SK-N-SH (cell line): ENCODE measurements around the gene KCNT1.

Source experiments
- EP300 ChIP-seq, 2 experiments: IDR thresholded peaks; 2 replicates each; pipeline versions ENCODE4 v1.4.0 to v1.6.1; 2012; ENCODE audit warnings: borderline replicate concordance in 1 of 2, low read depth in 1 of 2, low read length in 1 of 2
- FOXM1 ChIP-seq: IDR thresholded peaks from 2 replicates; pipeline ENCODE4 v1.4.0; 2012; ENCODE audit warnings: low read depth, mild to moderate bottlenecking
- JUND ChIP-seq: IDR thresholded peaks from 2 replicates; pipeline ENCODE4 v1.4.0; 2012
- NFIC ChIP-seq: IDR thresholded peaks from 2 replicates; pipeline ENCODE4 v1.4.0; 2012; ENCODE audit warnings: borderline replicate concordance
- POLR2AphosphoS5 ChIP-seq: IDR thresholded peaks from 2 replicates; pipeline ENCODE4 v1.6.1; 2012; ENCODE audit warnings: low read depth, low read length
- RAD21 ChIP-seq: IDR thresholded peaks from 2 replicates; pipeline ENCODE4 v1.6.1; 2012; ENCODE audit warnings: mild to moderate bottlenecking, low read length
- TAF1 ChIP-seq: IDR thresholded peaks from 2 replicates; pipeline ENCODE4 v1.6.1; 2012; ENCODE audit warnings: low read depth, mild to moderate bottlenecking, low read length, moderate library complexity, borderline replicate concordance
- YY1 ChIP-seq: IDR thresholded peaks from 2 replicates; pipeline ENCODE4 v1.4.0; 2012; ENCODE audit warnings: low read depth, mild to moderate bottlenecking
- TF ChIP-seq, protein P1 (sequence below): IDR thresholded peaks from 2 replicates; pipeline ENCODE4 v1.4.0; 2012; ENCODE audit warnings: low read depth
- TF ChIP-seq, protein P2 (sequence below): fragments of 200-600 bp; sonication (generic); IDR thresholded peaks from 2 replicates; pipeline ENCODE4 v1.6.1; 2017; ENCODE audit warnings: antibody characterized with exemption, mild to moderate bottlenecking, moderate library complexity

DNA sequence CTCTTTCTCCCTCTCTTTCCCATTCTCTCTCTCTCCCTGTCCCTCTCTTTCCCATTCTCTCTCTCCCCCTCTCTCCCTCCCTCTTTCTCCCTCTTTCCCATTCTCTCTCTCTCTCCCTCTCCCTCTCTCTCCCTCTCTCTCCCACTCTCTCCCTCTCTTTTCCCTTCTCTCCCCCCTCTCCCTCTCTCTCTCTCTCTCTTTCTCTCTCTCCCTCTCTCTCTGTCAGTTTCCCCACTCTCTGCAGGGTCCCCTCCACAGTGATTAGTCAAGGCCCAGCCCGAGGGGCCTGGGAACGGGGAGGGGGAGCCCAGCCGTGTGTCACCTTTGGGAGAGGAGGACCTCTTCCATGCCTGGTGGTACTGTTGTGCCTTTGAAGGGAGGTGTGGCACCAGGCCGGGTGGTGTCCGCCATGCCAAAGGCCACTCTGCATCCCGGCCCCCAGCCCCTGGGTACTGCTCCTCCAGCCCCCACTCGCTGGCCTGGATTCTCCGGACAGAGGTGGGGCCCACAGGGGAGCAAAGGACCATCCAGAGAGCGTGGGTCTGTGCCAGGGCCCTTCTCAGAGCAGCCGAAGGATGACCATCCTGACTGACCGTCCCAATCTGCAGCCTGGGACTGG, 25.4 kb downstream of the KCNT1 start:
- TF ChIP-seq YY1, result no peak
- TF ChIP-seq, protein P1, sequence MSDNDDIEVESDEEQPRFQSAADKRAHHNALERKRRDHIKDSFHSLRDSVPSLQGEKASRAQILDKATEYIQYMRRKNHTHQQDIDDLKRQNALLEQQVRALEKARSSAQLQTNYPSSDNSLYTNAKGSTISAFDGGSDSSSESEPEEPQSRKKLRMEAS, result no peak
- TF ChIP-seq NFIC, result no peak
- TF ChIP-seq, protein P2, sequence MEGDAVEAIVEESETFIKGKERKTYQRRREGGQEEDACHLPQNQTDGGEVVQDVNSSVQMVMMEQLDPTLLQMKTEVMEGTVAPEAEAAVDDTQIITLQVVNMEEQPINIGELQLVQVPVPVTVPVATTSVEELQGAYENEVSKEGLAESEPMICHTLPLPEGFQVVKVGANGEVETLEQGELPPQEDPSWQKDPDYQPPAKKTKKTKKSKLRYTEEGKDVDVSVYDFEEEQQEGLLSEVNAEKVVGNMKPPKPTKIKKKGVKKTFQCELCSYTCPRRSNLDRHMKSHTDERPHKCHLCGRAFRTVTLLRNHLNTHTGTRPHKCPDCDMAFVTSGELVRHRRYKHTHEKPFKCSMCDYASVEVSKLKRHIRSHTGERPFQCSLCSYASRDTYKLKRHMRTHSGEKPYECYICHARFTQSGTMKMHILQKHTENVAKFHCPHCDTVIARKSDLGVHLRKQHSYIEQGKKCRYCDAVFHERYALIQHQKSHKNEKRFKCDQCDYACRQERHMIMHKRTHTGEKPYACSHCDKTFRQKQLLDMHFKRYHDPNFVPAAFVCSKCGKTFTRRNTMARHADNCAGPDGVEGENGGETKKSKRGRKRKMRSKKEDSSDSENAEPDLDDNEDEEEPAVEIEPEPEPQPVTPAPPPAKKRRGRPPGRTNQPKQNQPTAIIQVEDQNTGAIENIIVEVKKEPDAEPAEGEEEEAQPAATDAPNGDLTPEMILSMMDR, result no peak
- TF ChIP-seq JUND, result no peak
- no peak for TF ChIP-seq FOXM1
- no peak for TF ChIP-seq POLR2AphosphoS5
- no peak for TF ChIP-seq EP300 (IDR thresholded peaks at IDR 0.05; ENCODE audit: borderline replicate concordance in 1 of 2, low read depth in 1 of 2, low read length in 1 of 2)
- no peak for TF ChIP-seq TAF1
- TF ChIP-seq RAD21, result no peak
